Measurements from ENCODE around the gene FLT1. TPM values are rescaled to one million over a fixed set of nuclear protein-coding genes. Genes with fewer than 3 reads are reported as not detected.

Gene FLT1
- total and polyA plus RNA-seq, 2 of the 13 experiments (the other 11 are each of a cell fraction or from before 2014, with no cell fraction given) = 0.02 TPM; not detected in 1

GRCh38 chr13:28314879-28315278 is 180.0 kb downstream of the FLT1 start (continued):
- TF ChIP-seq ZNF512B (CRISPR knock-in tag; IDR thresholded peaks at IDR 0.05; ENCODE audit: borderline replicate concordance) (no peak), HNF4G (IDR thresholded peaks at IDR 0.05; ENCODE audit: borderline replicate concordance, low read depth, low read length) (peak; percentile 68), HNF4G (CRISPR knock-in tag; IDR thresholded peaks at IDR 0.05; ENCODE audit: borderline replicate concordance, low read depth) (no peak), ZNF225 (CRISPR knock-in tag; IDR thresholded peaks at IDR 0.05) (no peak), ELK4 (CRISPR knock-in tag; IDR thresholded peaks at IDR 0.05; ENCODE audit: borderline replicate concordance) (no peak), ATAD3A (CRISPR knock-in tag; IDR thresholded peaks at IDR 0.05) (no peak), ZMYM2 (CRISPR knock-in tag; IDR thresholded peaks at IDR 0.05) (0 out of 2 replicates have a peak, but pooled peaks have one; percentile 27), HDAC1 (CRISPR knock-in tag; IDR thresholded peaks at IDR 0.05) (0 out of 2 replicates have a peak, but pooled peaks have one; percentile 17), SP1 (IDR thresholded peaks at IDR 0.05) (no peak), SP1 (CRISPR knock-in tag; IDR thresholded peaks at IDR 0.05) (no peak), ZFX (CRISPR knock-in tag; IDR thresholded peaks at IDR 0.05; ENCODE audit: low read depth) (no peak), SMC3 (IDR thresholded peaks at IDR 0.05; ENCODE audit: low read length) (no peak), USF2 (IDR thresholded peaks at IDR 0.05; ENCODE audit: low read depth, low read length) (no peak), USF2 (CRISPR knock-in tag; IDR thresholded peaks at IDR 0.05; ENCODE audit: borderline replicate concordance) (no peak)
